CD4-positive, alpha-beta T cell treated with Interleukin-12 subunit alpha and Interleukin-12 subunit beta, for 1 hour (primary cell): ENCODE results near the gene CLCN7.

ENCODE experiments used
- DNase-seq: peaks from one replicate; pipeline ENCODE4 v3.0.0-alpha.2; 2020

CLCN7 gene

DNA sequence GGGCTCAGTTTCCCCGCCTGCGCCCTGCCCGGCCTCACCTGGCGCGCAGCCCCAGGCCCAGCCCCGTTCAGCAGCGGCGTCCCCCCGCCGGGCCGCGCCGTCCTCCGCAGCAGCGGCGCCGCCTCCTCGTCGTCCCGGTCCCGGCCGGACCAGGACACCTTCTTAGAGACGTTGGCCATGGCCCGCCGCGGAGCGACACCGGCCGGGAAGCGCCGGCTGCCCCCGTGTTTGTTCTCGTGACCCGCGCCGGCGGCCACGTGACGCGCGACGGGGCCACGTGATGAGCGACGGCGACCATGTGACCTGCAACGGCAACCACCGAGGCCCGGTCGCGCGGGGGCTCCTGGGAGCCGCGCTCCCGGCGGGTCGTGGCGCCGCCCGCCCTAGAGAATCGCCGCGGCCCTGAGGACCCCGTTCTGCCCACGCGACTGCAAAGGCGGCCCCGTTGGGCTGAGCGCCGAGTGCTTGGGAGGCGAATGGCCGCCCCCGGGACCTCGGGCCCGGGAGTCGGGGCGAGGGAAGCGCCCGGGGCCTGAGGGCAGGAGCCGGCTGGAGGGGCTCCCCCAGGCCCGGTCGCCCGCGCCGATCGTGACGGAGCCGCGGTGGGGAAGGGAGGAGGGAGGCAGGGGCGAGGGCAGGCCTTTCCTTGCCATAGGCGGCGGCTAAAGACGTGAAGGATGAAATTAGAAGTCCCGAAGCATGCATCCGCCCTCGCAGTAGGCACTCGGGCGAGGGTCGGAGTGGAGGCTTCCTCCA is at the start of gene CLCN7:
Gene CLCN7 (minus strand): TSS at position 233 of the 756 bp plus-strand sequence. CDS start 54 bp downstream, at position 179.
- DNase-seq, result peak; percentile 87

DNA sequence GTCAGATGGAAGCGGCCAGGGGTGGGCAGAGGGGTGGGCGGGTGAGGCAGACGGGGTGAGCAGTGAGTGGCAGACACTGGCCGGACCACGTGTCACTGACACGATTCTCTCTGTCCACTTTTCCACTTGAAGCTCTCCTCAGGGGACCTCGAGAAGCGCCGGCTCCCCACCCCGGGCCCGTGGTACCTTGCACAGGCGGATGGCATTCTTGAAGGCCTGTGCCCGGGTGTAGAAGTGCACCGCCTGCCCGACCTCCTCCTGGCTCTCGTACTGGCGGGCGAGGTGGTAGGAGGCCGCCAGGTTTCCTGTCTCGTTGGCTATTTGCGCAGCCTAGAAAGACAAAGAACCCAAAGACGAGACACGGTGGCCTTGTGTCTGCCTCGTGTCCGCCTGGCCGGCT is 49.5 kb upstream of the CLCN7 start:
- DNase-seq, result no peak

DNA sequence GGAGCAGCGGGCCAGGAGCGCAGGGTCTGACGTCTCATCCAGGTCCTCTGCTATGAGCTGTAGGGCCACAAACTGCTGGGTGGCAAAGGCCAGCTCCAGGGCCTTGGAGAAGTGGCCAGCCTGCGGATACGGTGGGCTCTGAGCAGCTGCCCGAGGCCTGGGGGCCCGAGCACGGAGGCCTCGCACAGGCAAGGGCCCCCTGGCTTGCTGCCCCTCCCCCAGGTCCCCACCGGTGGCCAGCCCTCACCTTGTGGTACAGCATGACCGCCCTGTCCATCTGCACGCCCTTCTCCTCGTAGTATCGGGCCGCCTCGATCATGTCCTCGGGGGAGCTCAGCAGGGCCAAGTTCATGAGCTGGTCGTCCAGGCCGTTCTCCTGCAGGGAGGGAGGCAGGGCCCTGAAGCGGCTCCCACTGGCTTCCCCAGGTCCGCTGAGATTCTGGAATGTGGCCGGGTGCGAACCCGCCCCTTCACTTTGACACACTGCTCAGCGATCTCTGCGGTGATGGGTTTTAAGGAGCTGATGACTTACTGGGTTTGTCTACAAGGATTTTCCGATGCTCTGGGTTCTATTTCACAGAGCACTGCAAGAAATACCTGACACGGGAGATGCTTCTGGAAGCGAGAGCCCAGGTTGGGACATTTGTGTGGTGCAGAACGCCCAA is 48.9 kb upstream of the CLCN7 start:
- no peak for DNase-seq

GRCh38 chr16:1520461-1520860 is 45.6 kb upstream of the CLCN7 start:
- no peak for DNase-seq

DNA sequence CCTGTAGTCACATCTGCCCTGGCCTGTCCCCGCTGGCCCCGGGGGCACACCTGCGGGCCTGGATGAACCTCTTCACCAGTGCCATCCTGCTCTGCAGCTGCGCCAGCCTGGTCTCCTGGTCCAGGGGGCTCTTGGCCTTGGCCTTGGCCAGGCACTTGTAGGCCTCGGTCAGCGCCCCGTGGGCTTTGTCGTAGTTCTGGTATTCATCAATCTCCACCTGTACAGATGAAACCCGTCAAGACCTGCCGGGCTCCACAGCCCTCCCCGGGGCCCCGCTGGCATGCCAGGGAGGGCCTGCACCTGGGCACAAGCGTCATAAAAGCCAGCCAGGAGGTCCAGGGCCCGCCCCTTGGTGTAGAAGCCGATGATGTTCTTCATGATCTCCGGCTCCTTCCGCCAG is 45.0 kb upstream of the CLCN7 start:
- DNase-seq, result no peak

GRCh38 chr16:1518626-1519135 is 43.9 kb upstream of the CLCN7 start:
- no peak for DNase-seq

DNA sequence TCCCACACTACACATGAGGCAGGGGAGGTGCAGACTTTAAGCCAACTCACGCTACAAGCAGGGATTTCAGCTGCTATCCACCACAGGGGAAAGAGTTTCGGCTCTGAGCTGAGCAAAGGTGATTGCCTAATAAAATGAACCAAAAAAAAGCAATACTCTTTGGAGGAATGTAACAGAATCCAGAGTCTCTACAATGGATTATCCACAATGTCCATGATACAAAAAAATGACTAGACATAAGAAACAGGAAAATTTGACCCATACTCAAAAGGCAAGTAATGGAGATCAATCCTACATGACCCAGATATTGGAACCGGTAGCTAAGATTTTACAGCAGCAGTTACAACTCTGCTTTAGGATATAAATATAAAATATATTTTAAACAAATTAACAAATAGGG is 39.7 kb upstream of the CLCN7 start:
- DNase-seq, result no peak

DNA sequence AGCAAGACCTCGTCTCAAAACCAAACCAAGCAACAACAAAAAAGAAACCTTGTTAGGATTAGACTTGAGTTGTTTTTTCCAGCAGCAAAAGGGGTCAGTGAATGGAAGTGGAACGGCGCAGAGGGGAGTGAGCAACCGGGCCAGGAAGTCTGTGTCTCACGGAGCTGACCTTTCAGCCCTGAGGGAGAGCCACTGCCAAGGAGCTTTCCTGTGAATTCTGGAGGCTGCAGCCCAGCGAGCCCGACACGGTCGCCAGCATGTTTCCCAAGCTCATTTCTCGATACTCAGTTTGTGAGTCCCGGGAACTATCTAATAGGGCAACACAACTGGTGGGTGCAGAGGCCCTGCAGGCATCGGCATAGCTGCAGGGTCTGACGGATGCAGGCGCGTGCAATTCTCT is 37.9 kb upstream of the CLCN7 start:
- no peak for DNase-seq

- DNase-seq, result no peak
Measured at GRCh38 chr16:1511662-1512569, 37.1 kb upstream of the CLCN7 start.

DNA sequence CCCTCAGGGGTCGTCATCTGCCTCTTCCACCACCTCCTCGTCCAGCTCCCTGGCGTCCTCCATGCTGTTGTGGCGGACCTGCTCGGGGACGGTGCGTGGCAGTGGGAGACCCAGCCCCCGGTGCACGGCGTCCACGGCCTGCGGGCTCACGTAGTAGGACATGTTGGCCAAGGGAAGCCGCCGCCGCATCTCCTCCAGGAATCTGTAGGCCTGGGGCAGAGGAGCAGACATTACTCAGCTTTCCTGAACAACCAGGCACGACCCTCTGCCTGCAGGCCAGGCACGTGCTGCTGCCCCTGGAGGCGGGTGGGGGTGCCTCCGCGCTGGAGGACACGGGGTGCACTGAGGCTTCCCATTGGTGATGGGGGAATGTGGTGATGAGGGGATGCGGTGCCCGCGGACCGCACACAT is 36.1 kb upstream of the CLCN7 start:
- no peak for DNase-seq

DNA sequence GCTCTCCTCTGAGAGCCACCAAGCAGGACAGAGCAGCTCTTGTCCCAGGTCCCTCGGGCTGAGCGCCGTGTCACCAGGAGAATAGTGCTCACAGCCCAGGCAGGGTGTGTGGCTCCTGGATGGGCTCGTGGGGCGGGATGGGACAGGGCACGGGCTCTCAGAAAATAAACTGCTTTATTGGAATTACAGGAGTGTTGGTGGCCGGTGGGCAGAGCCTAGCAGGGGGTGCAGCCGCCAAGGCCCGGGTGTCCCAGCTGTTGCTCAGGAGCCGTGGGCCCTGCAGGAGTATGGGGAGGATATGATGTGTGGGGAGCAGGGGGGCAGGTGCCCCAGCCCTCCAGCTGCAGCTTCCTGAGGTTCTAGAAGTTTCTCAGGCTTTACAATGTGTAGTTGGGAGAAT is 35.4 kb upstream of the CLCN7 start:
- DNase-seq, result no peak

- no peak for DNase-seq
Measured at GRCh38 chr16:1509307-1510221, 34.7 kb upstream of the CLCN7 start.

DNA sequence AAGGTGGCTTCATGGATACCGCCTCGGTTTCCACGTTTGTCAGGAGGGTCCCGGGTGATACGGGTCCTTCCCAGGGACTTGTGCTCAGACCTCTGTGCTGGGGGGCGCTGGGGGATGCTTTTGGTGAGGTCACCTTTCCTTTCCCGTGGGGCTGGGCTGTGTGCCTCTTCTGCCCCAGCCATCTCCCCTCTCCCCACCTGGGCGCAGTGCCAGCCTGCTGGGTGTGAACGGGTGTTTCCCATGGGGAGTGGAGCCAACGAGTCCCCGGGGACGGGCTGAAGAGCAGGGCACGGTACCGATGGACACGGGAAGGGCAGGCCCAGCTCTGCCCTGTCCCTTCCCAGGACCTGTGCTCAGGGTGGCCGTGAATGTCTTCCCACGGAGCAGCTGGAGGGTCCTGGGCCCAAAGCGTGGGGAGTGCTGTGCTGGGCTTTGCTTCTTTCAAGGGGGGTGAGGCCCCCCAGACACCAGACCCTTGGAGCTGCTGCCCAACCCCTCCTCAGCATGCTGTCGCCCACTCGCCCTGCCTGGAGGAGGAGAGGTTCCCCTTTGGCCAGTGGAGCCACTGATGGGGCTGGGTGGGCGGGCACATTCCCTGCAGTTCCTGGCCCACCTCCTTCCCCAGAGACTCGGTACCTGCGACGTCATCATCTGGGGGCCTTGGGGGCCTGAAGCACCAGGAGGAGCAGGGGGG is 33.8 kb upstream of the CLCN7 start:
- no peak for DNase-seq

- no peak for DNase-seq
Measured at GRCh38 chr16:1506494-1507213, 31.8 kb upstream of the CLCN7 start.

DNA sequence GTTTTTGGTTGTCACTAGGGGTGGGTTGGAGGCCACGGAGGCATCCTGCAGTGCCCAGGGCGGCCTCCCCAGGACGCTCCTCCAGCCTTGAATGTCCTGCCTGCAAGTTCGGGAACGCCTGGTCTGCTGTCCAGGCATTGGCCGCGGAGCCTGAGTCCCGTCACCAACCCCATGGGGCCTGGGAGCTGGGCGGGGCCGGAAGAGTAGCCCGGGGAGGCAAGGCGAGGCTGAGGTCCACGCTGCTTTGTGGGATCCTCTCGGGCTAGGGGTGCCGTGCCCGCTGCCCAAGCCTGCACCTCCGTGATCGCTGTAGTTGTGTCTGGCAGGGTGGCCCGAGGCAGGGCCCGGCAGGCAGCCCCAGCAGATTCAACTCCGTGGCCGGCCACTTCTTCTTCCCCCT is 31.1 kb upstream of the CLCN7 start:
- DNase-seq, result no peak

DNA sequence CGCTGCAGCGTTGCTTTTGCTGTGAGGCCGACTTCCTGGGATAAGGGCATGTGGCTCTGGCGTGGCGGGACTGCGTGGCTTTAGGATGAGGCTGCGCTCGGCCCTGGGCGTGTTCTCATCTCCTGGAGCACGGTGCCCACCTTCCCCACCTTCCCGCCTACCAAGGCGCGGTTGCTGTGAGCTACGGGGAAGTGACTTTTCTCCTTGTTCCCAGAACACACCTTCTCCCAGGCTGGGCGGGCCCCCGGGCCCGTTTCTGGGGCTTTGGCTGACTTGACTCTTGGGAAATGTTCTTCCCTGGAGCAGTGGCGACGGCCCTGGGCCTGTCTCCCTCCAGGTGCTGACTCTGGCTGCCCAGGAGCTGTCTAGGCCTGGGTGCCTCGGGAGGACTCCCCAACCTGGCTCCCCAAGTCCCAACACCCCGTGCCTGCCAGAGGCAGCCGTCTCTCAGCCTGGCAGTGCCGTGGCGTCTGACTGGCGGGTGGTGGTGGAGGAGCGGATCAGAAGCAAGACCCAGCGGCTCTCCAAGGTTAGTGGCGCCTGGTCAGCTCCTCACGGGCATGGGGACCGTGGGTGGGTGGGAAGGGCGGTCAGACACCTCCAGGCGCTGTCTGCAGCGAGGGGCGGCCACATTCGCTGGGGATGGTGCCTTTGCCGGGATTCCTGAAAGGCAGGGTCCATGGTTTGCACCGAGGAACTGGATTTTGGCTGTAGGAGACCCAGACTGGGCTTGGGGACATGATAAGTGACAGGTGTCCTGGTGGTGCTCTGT is 30.4 kb upstream of the CLCN7 start:
- no peak for DNase-seq

- DNase-seq, result no peak
Measured at GRCh38 chr16:1503110-1503955, 28.5 kb upstream of the CLCN7 start.

DNA sequence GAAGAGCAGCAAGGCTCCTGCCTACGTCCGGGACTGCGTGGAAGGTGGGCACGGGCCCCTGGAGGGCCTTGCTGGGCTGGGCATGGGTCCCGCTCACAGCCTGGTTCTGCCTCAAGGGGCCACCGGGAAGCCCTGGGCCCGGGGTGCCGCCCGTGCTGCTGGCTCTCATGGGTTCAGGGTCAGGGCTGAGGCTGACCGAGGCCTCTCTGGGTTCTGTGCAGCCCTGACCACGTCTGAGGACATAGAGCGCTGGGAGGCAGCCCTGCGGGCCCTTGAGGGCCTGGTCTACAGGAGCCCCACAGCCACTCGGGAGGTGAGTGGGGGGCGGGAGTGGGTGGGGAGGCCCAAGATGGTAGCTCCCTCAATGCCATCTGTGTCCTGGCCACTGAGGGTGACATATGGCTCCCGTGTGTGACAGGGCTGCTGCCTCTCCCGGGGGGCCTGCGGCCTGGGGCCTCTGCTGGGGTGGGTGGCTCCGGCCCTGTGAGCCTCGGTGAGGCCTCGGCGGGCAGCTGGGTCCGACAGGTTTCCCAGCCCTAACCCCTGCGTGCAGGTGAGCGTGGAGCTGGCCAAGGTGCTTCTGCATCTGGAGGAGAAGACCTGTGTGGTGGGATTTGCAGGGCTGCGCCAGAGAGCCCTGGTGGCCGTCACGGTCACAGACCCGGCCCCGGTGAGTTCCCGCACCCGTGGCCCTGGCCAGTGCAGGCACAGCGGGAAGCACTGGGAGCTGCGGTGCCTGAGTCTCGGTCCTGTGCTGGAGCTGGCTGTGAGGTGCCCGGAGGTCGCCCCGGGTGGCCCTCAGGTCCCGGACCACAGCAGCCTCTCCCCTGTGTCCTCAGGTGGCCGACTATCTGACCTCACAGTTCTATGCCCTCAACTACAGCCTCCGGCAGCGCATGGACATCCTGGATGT is 27.5 kb upstream of the CLCN7 start:
- DNase-seq, result no peak
